Astrocyte of the spinal cord (primary cell): ENCODE results near the gene SSH2.

Experiments used
- DNase-seq: peaks from one replicate; pipeline ENCODE4 v3.0.0; 2011; ENCODE audit warnings: low read depth, low spot score
- H3K4me3 ChIP-seq: 2 replicates; pipeline ENCODE4 v1.5.1; 2011; ENCODE audit warnings: low read depth, mild to moderate bottlenecking, low read length, moderate library complexity
- in situ Hi-C: cut with HindIII; loops from 2 replicates; pipeline ENCODE4 v1.10.0; 2017; ENCODE audit warnings: low sequenced_read_pairs
- TF ChIP-seq, protein P1 (sequence below): IDR thresholded peaks from 2 replicates; pipeline ENCODE4 v1.5.1; 2012; ENCODE audit warnings: low read depth, mild to moderate bottlenecking, low read length, inconsistent platforms

SSH2 gene

DNA sequence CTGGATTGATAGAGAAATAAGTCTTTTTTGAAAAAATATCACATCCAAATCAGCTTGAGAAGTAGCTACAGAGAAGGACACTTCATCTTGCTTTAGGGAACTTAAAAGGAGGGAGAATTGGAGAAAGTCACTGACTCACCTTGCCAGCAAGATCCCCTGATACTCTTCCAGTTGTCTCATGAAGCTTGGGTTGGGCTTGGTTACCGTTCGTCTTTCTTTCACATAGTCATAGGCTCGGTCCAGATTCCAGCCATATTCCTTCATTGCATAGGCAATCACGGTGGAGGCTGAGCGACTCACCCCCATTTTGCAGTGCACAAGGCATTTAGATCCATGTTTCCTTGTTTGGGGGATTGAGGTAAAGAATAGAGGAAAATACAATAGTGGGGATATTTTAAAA lies 282.0 kb downstream of the SSH2 start:
- TF ChIP-seq, protein P1, sequence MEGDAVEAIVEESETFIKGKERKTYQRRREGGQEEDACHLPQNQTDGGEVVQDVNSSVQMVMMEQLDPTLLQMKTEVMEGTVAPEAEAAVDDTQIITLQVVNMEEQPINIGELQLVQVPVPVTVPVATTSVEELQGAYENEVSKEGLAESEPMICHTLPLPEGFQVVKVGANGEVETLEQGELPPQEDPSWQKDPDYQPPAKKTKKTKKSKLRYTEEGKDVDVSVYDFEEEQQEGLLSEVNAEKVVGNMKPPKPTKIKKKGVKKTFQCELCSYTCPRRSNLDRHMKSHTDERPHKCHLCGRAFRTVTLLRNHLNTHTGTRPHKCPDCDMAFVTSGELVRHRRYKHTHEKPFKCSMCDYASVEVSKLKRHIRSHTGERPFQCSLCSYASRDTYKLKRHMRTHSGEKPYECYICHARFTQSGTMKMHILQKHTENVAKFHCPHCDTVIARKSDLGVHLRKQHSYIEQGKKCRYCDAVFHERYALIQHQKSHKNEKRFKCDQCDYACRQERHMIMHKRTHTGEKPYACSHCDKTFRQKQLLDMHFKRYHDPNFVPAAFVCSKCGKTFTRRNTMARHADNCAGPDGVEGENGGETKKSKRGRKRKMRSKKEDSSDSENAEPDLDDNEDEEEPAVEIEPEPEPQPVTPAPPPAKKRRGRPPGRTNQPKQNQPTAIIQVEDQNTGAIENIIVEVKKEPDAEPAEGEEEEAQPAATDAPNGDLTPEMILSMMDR = no peak
- DNase-seq = no peak
- in situ Hi-C loops = no loop called here
- H3K4me3 ChIP-seq = no peak overlapping the region

DNA sequence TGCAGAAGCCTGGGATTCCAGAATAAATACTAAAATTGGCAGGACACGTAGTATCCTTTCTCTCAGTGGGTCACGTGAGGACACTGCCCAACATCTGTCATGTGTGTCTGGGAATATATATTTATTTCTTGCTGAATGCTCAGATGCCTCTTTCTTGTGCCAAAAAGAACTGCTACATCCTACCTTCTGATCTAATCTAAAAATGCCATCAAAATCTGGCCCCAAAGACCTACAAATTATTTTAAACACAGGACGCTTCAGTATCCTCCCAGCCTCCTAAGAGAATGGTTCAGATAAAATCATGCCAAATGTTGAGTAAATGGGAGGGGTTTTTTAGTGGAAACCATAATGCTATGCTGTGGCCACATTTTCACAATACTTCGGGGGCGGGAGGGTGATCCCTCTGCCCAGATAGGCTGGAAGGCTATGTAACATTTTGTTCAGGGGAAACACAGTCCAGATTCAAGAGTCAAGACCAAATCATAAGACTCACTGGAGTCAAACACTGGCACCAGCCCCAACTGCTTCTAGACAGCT lies 284.4 kb downstream of the SSH2 start:
- H3K4me3 ChIP-seq = no peak overlapping the region
- in situ Hi-C loops = no loop called here
- TF ChIP-seq, protein P1 = no peak
- peak; percentile 86 for DNase-seq

DNA sequence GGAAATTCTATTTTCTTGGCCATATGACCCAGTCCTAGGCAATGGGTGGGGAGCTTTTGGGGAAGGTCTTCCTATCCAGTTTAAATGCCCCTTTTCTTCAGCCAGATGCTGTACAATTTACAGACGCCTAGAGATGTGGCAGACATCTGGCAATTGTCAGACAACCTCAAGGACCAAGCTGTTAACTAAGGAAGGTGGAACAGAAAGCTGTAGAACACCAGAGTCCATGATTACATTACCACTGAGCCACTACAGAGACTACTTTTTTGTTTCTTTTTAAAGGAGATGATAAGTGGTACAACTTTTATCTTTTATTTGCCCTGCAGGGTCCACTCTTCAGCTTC lies 286.2 kb downstream of the SSH2 start:
- DNase-seq = no peak
- H3K4me3 ChIP-seq = no peak overlapping the region
- in situ Hi-C loops = no loop called here
- TF ChIP-seq, protein P1 = no peak

DNA sequence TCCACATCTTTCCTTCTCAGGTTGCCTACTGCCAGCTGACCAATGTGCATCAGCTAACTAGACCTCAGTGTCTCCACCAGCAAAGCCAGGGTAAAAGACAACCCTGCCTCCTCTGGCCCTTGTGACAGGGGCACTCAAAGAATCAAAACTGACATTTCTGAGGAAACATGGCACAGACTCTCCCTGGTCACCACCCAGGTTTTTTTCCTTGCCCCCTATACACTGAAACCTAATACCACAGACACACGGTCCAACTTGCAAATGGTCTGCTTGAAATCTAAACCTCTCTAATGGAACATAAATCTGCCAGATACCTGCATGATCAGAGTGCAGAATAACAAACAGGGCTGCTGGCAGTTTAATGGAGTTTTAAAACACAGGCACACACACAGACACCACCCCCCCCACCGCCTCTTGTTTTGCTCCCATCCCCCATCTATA lies 287.8 kb downstream of the SSH2 start:
- TF ChIP-seq, protein P1 = no peak
- in situ Hi-C loops = no loop called here
- no peak for DNase-seq
- H3K4me3 ChIP-seq = no peak overlapping the region

DNA sequence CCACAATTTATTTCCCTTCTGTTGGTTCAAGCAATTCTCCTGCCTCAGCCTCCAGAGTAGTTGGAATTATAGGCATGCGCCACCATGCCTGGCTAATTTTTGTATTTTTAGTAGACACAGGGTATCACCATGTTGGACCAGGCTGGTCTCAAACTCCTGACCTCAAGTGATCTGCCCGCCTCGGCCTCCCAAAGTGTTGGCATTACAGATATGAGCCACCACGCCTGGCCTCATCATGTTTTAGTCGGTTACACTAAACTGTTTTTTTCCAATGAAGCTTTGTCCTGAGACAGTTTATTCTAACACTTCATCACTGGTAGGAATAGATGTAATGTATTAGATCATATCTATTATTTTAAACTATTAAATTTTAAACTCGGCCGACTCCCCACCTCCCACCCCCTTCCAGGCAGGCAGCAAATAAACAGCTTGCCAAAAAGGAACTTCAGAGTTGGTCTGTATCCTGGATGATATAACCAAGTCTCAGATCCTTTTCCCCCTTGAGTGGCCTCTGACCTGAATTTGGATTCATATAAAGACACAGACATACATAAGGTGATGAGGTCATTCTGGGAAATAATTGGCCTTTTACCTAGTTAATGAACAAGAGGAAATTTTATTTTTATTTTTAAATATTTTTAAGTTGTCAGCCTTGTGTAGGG lies 288.9 kb downstream of the SSH2 start:
- TF ChIP-seq, protein P1 = no peak
- no peak overlapping the region for H3K4me3 ChIP-seq
- no peak for DNase-seq
- in situ Hi-C loops = no loop called here

DNA sequence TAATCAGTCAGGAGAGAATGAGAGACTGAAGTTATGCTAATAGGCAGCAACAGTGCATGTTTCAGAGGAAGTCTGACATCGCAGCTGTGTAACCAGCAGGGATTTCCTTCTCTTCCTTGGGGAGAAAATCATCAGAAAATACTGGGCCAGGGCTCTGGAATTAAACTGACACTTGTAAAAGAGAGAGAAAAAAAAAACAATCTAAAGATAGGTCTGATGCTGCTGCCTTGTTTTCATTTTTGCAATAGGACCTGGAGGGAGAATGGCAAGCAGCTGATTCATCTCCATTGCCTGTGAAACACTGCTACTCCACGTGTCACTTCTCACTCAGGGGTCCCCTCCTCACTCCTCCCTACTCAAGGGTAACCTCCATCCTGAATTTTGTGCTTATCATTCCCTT lies 289.6 kb downstream of the SSH2 start:
- peak; percentile 69 for DNase-seq
- TF ChIP-seq, protein P1 = no peak
- no peak overlapping the region for H3K4me3 ChIP-seq
- in situ Hi-C loops = no loop called here
